Activated T-cell treated with anti-CD3 and anti-CD28 coated beads, Interleukin-2, amount 50 U/mL, for 24 hours (primary cell): Measurements from ENCODE around the gene EPB41L2.
A peak's percentile ranks its signal among the peaks of the same experiment; 100 is the strongest.

Experiments used
- DNase-seq: peaks from one replicate; pipeline ENCODE4 v3.0.0-alpha.2; 2020
- H3K27ac Mint-ChIP-seq: 2 replicates; pipeline ENCODE4 v1.8.0; 2020; ENCODE audit warnings: mild to moderate bottlenecking, mixed read lengths
- H3K27me3 Mint-ChIP-seq: 2 replicates; pipeline ENCODE4 v1.8.0; 2020; ENCODE audit warnings: mixed read lengths
- H3K36me3 Mint-ChIP-seq: 2 replicates; pipeline ENCODE4 v1.8.0; 2020; ENCODE audit warnings: low read depth, mixed read lengths
- H3K4me1 Mint-ChIP-seq: 2 replicates; pipeline ENCODE4 v1.8.0; 2020; ENCODE audit warnings: low read depth, mixed read lengths
- H3K4me3 Mint-ChIP-seq: 2 replicates; pipeline ENCODE4 v1.8.0; 2020; ENCODE audit warnings: mild to moderate bottlenecking, moderate library complexity, mixed read lengths
- H3K9me3 Mint-ChIP-seq: 2 replicates; pipeline ENCODE4 v1.8.0; 2020; ENCODE audit warnings: mixed read lengths

The EPB41L2 gene

DNA sequence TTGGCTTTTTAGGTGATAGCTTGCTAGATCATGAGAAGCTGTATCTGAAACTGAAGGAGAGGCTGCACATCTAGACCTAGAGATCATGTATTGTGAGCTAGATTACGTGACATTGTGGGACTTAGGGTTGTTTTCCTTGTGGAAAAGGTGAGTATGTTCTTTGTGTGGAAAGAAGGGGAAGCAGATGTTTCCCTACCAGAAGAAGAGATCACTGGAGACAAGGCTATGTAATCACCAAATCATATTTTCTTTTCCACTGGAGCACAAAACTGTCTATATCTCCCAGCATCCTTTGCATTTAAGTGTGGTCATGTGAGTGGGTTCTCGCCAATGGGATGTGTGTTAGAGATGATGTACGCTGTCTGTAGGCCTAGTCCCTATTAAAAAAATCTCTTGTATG is 7.0 kb upstream of the EPB41L2 start:
- no peak overlapping the region for H3K4me3 Mint-ChIP-seq
- peaks cover 5% of the 10 kb centered on the region for H3K4me1 Mint-ChIP-seq
- H3K9me3 Mint-ChIP-seq = peaks cover 7% of the 10 kb centered on the region
- DNase-seq = no peak
- no peaks in the 10 kb centered on the region for H3K27me3 Mint-ChIP-seq
- H3K27ac Mint-ChIP-seq = no peak overlapping the region
- no peaks in the 10 kb centered on the region for H3K36me3 Mint-ChIP-seq

GRCh38 chr6:131068165-131068564 is 5.1 kb upstream of the EPB41L2 start:
- no peak overlapping the region for H3K27ac Mint-ChIP-seq
- no peaks in the 10 kb centered on the region for H3K27me3 Mint-ChIP-seq
- peaks cover 8% of the 10 kb centered on the region for H3K4me1 Mint-ChIP-seq
- peaks cover 2% of the 10 kb centered on the region for H3K9me3 Mint-ChIP-seq
- H3K4me3 Mint-ChIP-seq = no peak overlapping the region
- DNase-seq = no peak
- H3K36me3 Mint-ChIP-seq = no peaks in the 10 kb centered on the region

DNA sequence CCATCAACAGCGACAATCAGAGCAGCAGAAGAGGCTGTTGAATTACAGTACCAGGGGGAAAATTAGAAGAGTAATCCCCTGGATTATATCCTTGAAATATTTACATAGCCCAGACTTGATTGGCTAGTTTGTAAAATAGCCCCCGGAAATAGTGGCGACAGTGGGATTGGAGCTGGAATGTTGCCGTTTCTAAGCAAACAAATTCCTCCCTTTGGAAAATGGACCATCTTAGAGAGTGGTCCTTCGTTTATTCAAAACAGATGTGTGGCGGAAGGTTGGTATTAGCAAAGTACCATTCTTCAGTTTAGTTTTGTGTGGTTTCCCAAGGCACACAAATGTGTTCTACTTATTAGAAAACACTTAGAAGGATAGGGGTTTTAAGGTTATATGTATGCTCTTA is 4.5 kb upstream of the EPB41L2 start:
- H3K27ac Mint-ChIP-seq = no peak overlapping the region

GRCh38 chr6:131065824-131066171 is 2.8 kb upstream of the EPB41L2 start:
- Mint-ChIP-seq H3K4me1 (peaks cover 23% of the 10 kb centered on the region), H3K36me3 (peaks cover 2% of the 10 kb centered on the region), H3K27me3 (peaks cover 2% of the 10 kb centered on the region), H3K4me3 (no peak overlapping the region), H3K9me3 (peaks cover 2% of the 10 kb centered on the region), H3K27ac (no peak overlapping the region)
- DNase-seq = no peak

More for the DNA sequence above, 4.5 kb upstream of the EPB41L2 start:
- Mint-ChIP-seq H3K4me3 (no peak overlapping the region), H3K27me3 (no peaks in the 10 kb centered on the region), H3K9me3 (peaks cover 2% of the 10 kb centered on the region), H3K36me3 (peaks cover 2% of the 10 kb centered on the region), H3K4me1 (peaks cover 8% of the 10 kb centered on the region)
- no peak for DNase-seq

- DNase-seq = no peak
- H3K27me3 Mint-ChIP-seq = peaks cover 2% of the 10 kb centered on the region
- peaks cover 28% of the 10 kb centered on the region for H3K4me1 Mint-ChIP-seq
- H3K27ac Mint-ChIP-seq = no peak overlapping the region
- peaks cover 2% of the 10 kb centered on the region for H3K36me3 Mint-ChIP-seq
- H3K9me3 Mint-ChIP-seq = peaks cover 2% of the 10 kb centered on the region
- H3K4me3 Mint-ChIP-seq = no peak overlapping the region
Observed at GRCh38 chr6:131065112-131065823, 2.2 kb upstream of the EPB41L2 start.

DNA sequence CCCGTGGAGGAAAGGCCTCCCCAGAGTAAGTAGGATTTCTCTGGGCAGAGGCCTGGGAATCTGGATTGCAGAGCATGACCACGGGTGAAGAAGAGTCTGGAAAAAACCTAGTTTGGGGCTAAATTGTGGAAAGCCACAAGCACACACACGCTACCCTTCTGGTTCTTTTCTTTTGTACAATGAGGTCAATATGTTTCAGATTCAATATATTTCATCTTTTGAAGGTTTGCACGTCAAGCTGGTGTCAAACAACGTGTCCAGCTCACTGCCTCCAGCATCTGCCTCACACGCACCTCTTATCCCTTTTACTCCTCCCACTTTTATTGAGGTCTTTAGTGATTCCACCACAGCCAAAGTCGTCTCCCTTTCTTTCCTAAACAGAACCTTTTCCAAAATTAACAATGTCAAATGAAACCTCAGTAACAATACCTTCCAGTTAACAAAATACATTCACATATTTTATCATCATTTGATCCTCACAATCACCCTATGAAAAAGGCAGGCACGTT is 773 bp upstream of the EPB41L2 start:
- Mint-ChIP-seq H3K4me3 (peak overlapping the region; percentile 84), H3K4me1 (peaks cover 30% of the 10 kb centered on the region), H3K36me3 (peaks cover 2% of the 10 kb centered on the region), H3K27ac (peak overlapping the region; percentile 26), H3K9me3 (no peaks in the 10 kb centered on the region), H3K27me3 (peaks cover 2% of the 10 kb centered on the region)
- no peak for DNase-seq

- peak overlapping the region; percentile 84 for H3K4me3 Mint-ChIP-seq
- peaks cover 2% of the 10 kb centered on the region for H3K36me3 Mint-ChIP-seq
- peaks cover 2% of the 10 kb centered on the region for H3K27me3 Mint-ChIP-seq
- H3K4me1 Mint-ChIP-seq = peaks cover 30% of the 10 kb centered on the region
- H3K9me3 Mint-ChIP-seq = no peaks in the 10 kb centered on the region
- peak overlapping the region; percentile 83 for H3K27ac Mint-ChIP-seq
- DNase-seq = peak; percentile 47
Observed at GRCh38 chr6:131062241-131063027, 611 bp downstream of the EPB41L2 start.

GRCh38 chr6:131061751-131062119 is 1.3 kb downstream of the EPB41L2 start:
- Mint-ChIP-seq H3K27ac (peak overlapping the region; percentile 36), H3K4me3 (peak overlapping the region; percentile 84), H3K9me3 (peaks cover 1% of the 10 kb centered on the region), H3K4me1 (peaks cover 30% of the 10 kb centered on the region), H3K27me3 (peaks cover 2% of the 10 kb centered on the region), H3K36me3 (peaks cover 2% of the 10 kb centered on the region)
- DNase-seq = no peak

DNA sequence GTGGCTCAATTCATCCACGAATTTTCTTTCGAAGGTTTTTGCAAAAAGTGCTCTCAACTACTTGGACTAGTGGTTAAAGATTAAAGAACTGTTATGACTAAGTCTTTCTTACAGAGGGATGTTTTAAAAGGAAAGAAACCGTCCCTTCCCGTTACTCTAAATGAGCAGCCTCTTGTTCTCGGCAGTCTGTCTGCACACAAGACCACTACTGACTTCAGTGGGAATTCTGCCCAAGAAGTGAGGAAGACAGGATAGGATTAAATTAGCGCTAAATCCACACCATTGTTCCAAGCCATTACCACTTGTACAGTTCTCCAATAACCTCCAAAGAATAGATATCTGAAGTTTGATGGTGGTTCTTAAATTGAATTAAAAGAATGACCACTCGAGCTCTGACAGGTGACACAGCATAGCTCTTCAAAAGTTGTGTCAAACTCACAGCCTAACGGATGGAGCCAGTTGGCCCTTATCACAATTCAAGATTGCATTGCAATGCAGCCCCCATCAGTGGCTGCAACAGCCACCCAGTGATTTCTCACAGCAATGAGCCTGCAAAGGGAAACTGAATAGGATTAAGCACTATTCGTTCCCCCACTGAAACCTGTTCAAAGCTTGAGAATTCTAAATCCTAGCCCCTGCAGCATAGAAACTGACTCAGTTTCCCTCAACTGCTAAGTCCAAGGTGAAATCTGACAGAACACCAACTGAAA is 1.8 kb downstream of the EPB41L2 start:
- Mint-ChIP-seq H3K9me3 (peaks cover 6% of the 10 kb centered on the region), H3K27ac (peak overlapping the region; percentile 36), H3K27me3 (peaks cover 2% of the 10 kb centered on the region), H3K4me3 (peak overlapping the region; percentile 84), H3K36me3 (peaks cover 2% of the 10 kb centered on the region), H3K4me1 (peaks cover 30% of the 10 kb centered on the region)
- DNase-seq = no peak

DNA sequence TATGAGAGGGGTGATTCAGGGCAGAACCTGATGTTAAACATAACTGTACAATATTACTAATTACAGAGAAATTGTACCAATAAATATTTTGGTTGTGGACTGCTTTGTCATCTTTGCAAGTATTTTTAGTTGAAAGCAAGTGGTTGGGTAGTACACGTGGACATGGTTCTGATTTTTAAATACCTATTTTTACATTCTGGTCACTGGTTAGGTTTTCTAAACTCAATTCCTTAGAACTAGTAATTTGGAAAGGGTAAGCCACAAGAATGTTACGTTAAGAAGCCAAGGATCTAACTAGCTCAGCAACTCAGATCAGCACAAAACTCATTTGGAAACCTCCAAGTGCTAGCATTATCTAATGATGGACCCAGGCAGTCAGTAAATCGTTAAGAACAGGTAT is 2.7 kb downstream of the EPB41L2 start:
- peaks cover 2% of the 10 kb centered on the region for H3K27me3 Mint-ChIP-seq
- no peak overlapping the region for H3K4me3 Mint-ChIP-seq
- peaks cover 12% of the 10 kb centered on the region for H3K9me3 Mint-ChIP-seq
- H3K36me3 Mint-ChIP-seq = peaks cover 2% of the 10 kb centered on the region
- peaks cover 30% of the 10 kb centered on the region for H3K4me1 Mint-ChIP-seq
- no peak overlapping the region for H3K27ac Mint-ChIP-seq
- no peak for DNase-seq

DNA sequence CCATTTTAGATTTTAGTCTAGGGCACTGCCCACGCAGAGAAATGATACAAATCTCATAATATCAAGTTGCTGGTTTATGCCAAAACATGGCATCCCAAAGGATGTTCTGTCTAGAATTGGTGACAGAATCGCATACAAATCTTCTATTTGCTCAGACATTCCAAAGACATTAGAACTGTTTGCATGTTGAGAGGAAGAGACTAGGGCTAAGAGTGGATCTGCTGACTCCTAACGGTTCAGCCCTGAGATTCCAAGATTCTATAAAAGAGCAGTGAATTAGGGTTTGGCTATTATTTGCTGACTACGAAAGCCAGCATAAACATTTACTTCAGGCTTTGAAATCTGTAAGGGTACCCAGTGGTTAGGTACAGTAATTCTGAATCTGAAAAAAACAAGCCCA is 3.6 kb downstream of the EPB41L2 start:
- H3K4me1 Mint-ChIP-seq = peaks cover 30% of the 10 kb centered on the region
- H3K27ac Mint-ChIP-seq = no peak overlapping the region
- no peak overlapping the region for H3K4me3 Mint-ChIP-seq
- H3K9me3 Mint-ChIP-seq = peaks cover 17% of the 10 kb centered on the region
- peaks cover 10% of the 10 kb centered on the region for H3K36me3 Mint-ChIP-seq
- H3K27me3 Mint-ChIP-seq = peaks cover 2% of the 10 kb centered on the region
- DNase-seq = no peak

DNA sequence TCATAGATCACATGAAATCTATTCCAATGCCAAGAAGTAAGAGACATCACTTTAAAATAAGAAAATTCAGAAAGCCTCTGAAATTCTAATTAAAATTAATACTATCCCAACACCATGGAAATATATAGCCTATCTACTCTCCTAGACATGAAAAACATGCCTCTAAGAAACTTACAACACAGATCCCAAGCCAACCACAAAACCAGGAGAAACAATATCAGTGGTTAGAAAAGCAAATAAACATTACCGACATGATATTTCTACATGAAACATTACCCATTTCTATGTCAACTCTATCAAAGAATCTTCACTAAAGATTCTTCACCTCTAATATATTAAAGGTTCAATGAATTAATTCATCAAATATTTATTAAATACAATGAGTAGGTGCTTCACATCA is 4.8 kb downstream of the EPB41L2 start:
- Mint-ChIP-seq H3K27ac (no peak overlapping the region), H3K27me3 (peaks cover 2% of the 10 kb centered on the region), H3K36me3 (peaks cover 18% of the 10 kb centered on the region), H3K4me3 (no peak overlapping the region), H3K9me3 (peaks cover 25% of the 10 kb centered on the region), H3K4me1 (peaks cover 23% of the 10 kb centered on the region)
- no peak for DNase-seq

DNA sequence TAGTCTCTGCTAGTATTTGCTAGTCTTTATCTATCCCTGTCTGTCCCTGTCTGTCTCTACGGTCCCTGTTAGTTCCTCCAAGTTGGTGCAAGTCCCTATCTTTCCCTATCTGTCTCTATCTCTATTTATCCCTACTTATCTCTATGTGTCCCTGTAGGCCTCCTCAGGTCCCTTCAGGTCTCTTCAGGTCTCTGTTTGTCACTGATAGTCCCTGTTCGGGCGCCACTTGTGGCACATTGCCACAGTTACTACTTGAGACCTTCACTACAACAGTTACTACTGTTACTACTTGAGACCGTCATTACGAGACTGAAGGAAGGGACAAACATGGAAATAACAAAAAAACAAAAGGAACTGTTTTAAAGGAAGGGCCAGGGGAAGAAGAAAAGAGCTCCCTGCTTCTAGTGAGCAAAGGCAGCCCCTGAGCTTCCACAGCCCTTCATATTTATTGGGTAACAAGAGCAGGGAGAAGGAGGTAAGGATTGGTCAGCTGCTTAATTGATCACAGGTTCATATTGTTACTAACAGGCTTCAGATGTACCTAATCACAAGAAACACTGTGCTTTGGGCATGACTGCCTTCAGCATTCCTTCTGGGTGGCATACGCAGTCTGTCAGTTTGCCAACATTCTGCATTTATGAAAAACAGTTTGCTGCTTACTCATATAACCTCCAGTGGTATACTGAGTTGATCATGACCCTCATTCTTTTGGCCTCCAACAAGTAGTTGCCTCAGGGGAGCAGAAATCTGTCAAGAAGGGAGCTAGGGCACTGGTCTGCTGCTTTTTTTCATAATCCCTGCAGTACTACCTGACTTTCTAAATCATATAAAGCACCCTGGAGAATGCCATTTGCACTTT is 8.4 kb downstream of the EPB41L2 start:
- Mint-ChIP-seq H3K4me1 (peaks cover under 1% of the 10 kb centered on the region), H3K27me3 (no peaks in the 10 kb centered on the region), H3K4me3 (no peak overlapping the region), H3K9me3 (peaks cover 31% of the 10 kb centered on the region), H3K36me3 (peaks cover 16% of the 10 kb centered on the region), H3K27ac (no peak overlapping the region)
- no peak for DNase-seq
